GM12878 (cell line): ENCODE data around the gene DVL2. TPM values are rescaled to one million over a fixed set of nuclear protein-coding genes. Genes with fewer than 3 reads are reported as not detected.
A peak's percentile ranks its signal among the peaks of the same experiment; 100 is the strongest.

ENCODE experiments used
- BHLHE40 ChIP-seq, 2 experiments: fragments of 450-650 bp in 1 of 2; IDR thresholded peaks; 2 replicates each; pipeline ENCODE4 v1.6.1; 2011 to 2017; ENCODE audit warnings: low read depth in 2 of 2, borderline replicate concordance in 1 of 2, improper control_type of control experiment in 1 of 2, low read length in 1 of 2, mild to moderate bottlenecking in 1 of 2
- CBX5 ChIP-seq: sonication (generic); IDR thresholded peaks from 2 replicates; pipeline ENCODE4 v1.6.1; 2016; ENCODE audit warnings: low read depth, moderate library complexity, mild to moderate bottlenecking, inconsistent platforms
- DPF2 ChIP-seq: fragments of 450-650 bp; IDR thresholded peaks from 2 replicates; pipeline ENCODE4 v1.6.1; 2017; ENCODE audit warnings: mild to moderate bottlenecking
- E4F1 ChIP-seq: fragments of 450-650 bp; IDR thresholded peaks from 2 replicates; pipeline ENCODE4 v1.6.1; 2018; ENCODE audit warnings: borderline replicate concordance, mild to moderate bottlenecking; ENCODE audit not compliant: partially characterized antibody
- EED ChIP-seq: sonication (generic); IDR thresholded peaks from 2 replicates; pipeline ENCODE4 v1.6.1; 2016; ENCODE audit warnings: antibody characterized with exemption, low read depth
- GATAD2B ChIP-seq: fragments of 450-650 bp; conservative IDR thresholded peaks from 2 replicates; pipeline ENCODE4 v1.6.1; 2017; ENCODE audit warnings: low read depth, mild to moderate bottlenecking, moderate library complexity
- HDAC2 ChIP-seq: fragments of 200-600 bp; sonication (generic); IDR thresholded peaks from 2 replicates; pipeline ENCODE4 v1.6.1; 2017
- IKZF2 ChIP-seq, 2 experiments: fragments of 450-650 bp; IDR thresholded peaks; 2 replicates each; pipeline ENCODE4 v1.6.1; 2017; ENCODE audit warnings: mild to moderate bottlenecking in 2 of 2, moderate library complexity in 2 of 2
- RB1 ChIP-seq: fragments of 450-650 bp; formaldehyde crosslinking; IDR thresholded peaks from 2 replicates; pipeline ENCODE4 v1.6.1; 2017; ENCODE audit warnings: mild to moderate bottlenecking, borderline replicate concordance
- RELA ChIP-seq: fragments of 450-650 bp; IDR thresholded peaks from 2 replicates; pipeline ENCODE4 v1.8.0; 2014; ENCODE audit warnings: borderline replicate concordance; ENCODE audit not compliant: partially characterized antibody
- SKIL ChIP-seq: fragments of 450-650 bp; IDR thresholded peaks from 2 replicates; pipeline ENCODE4 v1.6.1; 2017; ENCODE audit warnings: mild to moderate bottlenecking, low read depth, inconsistent platforms; ENCODE audit not compliant: poor library complexity, severe bottlenecking
- ZBTB11 ChIP-seq: fragments of 450-650 bp; formaldehyde crosslinking; IDR thresholded peaks from 2 replicates; pipeline ENCODE4 v1.5.0; 2022; ENCODE audit warnings: mild to moderate bottlenecking, missing genetic modification characterization
- ZBTB4 ChIP-seq: fragments of 450-650 bp; formaldehyde crosslinking; IDR thresholded peaks from 2 replicates; pipeline ENCODE4 v1.4.0; 2022; ENCODE audit warnings: mild to moderate bottlenecking, moderate library complexity
- ZNF384 ChIP-seq: IDR thresholded peaks from 2 replicates; pipeline ENCODE4 v1.6.1; 2012; ENCODE audit warnings: low read depth, mild to moderate bottlenecking, low read length, improper control_type of control experiment, borderline replicate concordance
- ZSCAN29 ChIP-seq: fragments of 450-650 bp; IDR thresholded peaks from 2 replicates; pipeline ENCODE4 v1.6.1; 2017; ENCODE audit warnings: mild to moderate bottlenecking, moderate library complexity
- polyA plus RNA-seq, 11 experiments: library from polyadenylated mRNA; depleted of rRNA in 4 of 11; unstranded in 6 of 11; stranded (reverse) in 5 of 11; fragments of >200 nt; fragmentation: Nextera tagmentation in 4 of 11; fragmentation: Illumina TruSeq in 1 of 11; extraction: Ambion mirVana in 4 of 11; extraction: Trizol in 1 of 11; gene quantifications; 1 replicate in 1 of 11; 2 replicates in 10 of 11; pipeline versions ENCODE4 v1.2.1 to v1.2.3, GENCODE V29; 2011 to 2016; ENCODE audit warnings: inconsistent platforms in 2 of 11, missing spikeins in 2 of 11, low read depth in 1 of 11
- total RNA-seq, 4 experiments: library from RNA; depleted of rRNA in 3 of 4; stranded (reverse); fragments of >200 nt in 3 of 4; fragmentation: Illumina TruSeq in 1 of 4; extraction: Trizol in 1 of 4; gene quantifications; 2 replicates each; pipeline versions ENCODE4 v1.2.1 to v1.2.3, GENCODE V29; 2013 to 2021

The DVL2 gene
- total and polyA plus RNA-seq, 10 of the 15 experiments (the other 5 are each of a cell fraction or from before 2014, with no cell fraction given) = 0.97 to 44.8 (median 23.2) TPM

DNA sequence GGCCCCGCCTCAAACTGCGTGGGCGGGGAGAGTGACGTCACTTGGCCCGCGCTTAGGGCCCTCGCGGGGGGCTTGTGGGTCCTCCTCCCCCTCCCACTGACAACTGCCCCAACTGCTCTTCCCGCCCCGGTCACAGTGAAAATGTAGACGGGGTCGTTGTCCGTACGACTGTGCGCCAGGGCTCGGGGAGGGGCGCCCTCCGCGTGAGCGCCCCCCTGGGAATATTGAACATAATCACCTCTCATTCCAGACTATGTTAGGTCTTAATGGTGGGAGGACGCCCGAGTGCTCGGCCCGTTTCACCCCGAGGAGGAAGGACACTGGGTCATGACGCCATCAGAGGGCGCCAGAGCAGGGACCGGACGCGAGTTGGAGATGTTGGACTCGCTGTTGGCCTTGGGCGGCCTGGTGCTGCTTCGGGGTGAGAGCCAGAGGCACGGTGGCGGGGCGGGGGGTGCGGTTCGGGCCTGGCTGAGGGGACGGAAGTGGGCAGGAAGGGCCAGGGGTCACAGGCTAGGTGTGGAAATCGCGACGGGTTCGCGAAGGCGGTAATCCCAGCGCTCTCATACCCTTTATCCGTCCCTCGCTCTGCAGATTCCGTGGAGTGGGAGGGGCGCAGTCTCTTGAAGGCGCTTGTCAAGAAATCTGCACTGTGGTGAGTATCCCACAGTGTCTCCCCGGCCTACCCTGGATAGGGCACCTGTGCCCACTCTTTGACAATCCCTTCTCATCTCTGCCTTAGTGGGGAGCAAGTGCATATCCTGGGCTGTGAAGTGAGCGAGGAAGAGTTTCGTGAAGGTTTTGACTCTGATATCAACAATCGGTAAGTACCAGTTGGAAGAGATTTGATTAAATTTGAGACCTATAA lies 18.1 kb upstream of the DVL2 start, which contains the start of gene ELP5 (continued):
- peak; percentile 56 for TF ChIP-seq SKIL
- 0 out of 2 replicates have a peak, but pooled peaks have one; percentile 14 for TF ChIP-seq EED
- no peak for TF ChIP-seq ZBTB11 (CRISPR knock-in tag)
- no peak; a peak in 2 of 4 replicates for TF ChIP-seq IKZF2 (IDR thresholded peaks at IDR 0.05)
- no peak for TF ChIP-seq ZSCAN29
- TF ChIP-seq E4F1 = peak; percentile 16
- TF ChIP-seq RELA = peak; percentile 58
- no peak for TF ChIP-seq HDAC2
- peak; percentile 86 for TF ChIP-seq GATAD2B
- TF ChIP-seq RB1 = peak; percentile 92; the same call in 1 of the 2 replicates
- TF ChIP-seq CBX5 = no peak
- TF ChIP-seq BHLHE40 (IDR thresholded peaks at IDR 0.05; ENCODE audit: borderline replicate concordance in 1 of 2, low read depth in 2 of 2, low read length in 1 of 2) = peak in 1 of 2 experiments; percentile 76; a peak in 2 of 4 replicates
- no peak for TF ChIP-seq ZBTB4 (CRISPR knock-in tag)
- TF ChIP-seq DPF2 = peak; percentile 78
- TF ChIP-seq ZNF384 = no peak
